HEK293 (cell line): Measurements from ENCODE around the gene NBPF9.
"Not testable (repeated sequence)": the region's sequence is repeated elsewhere in the genome, so short reads cannot be mapped to it uniquely, and the experiment has no call there.

ENCODE experiments used
- ZNF473 ChIP-seq: fragments of 450-650 bp; formaldehyde crosslinking; IDR thresholded peaks from 2 replicates; pipeline ENCODE4 v1.5.1; 2017; ENCODE audit warnings: missing biosample characterization, missing genetic modification characterization
- TF ChIP-seq, protein P1 (sequence below): fragments of 450-650 bp; formaldehyde crosslinking; IDR thresholded peaks from 2 replicates; pipeline ENCODE4 v1.5.1; 2016; ENCODE audit warnings: missing biosample characterization, missing genetic modification characterization
- TF ChIP-seq, protein P2 (sequence below): fragments of 450-650 bp; formaldehyde crosslinking; IDR thresholded peaks from 2 replicates; pipeline ENCODE4 v1.5.1; 2016; ENCODE audit warnings: missing biosample characterization, missing genetic modification characterization
- TF ChIP-seq, protein P3 (sequence below): fragments of 450-650 bp; formaldehyde crosslinking; IDR thresholded peaks from 2 replicates; pipeline ENCODE4 v1.5.1; 2017; ENCODE audit warnings: missing biosample characterization, missing genetic modification characterization
- TF ChIP-seq, protein P4 (sequence below): IDR thresholded peaks from 2 replicates; pipeline ENCODE4 v1.6.1; 2011; ENCODE audit warnings: mild to moderate bottlenecking, low read depth, low read length, borderline replicate concordance
- TF ChIP-seq, protein P5 (sequence below): fragments of 450-650 bp; formaldehyde crosslinking; IDR thresholded peaks from 2 replicates; pipeline ENCODE4 v1.5.1; 2016; ENCODE audit warnings: missing biosample characterization, missing genetic modification characterization

DNA sequence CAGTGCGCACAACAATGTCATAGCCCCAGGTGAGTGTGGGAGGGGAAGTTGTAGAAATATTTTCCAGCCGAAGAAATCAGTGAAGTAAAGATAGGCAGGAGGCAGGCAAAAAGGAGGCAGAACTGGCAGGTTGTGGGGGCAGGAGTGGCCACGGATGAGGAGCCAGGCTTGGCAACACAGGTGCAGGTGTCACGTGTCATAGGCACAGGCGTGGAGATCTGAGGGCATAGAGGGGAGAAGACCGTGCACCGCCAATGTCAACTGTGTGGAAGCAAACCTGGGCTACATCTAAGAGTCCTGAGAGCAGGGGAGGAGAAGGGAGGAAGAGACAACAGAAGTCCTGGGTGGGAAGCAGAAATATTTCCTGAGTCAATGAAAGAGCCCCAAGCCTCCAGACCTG, 27.6 kb upstream of the NBPF9 start:
- TF ChIP-seq, protein P1, sequence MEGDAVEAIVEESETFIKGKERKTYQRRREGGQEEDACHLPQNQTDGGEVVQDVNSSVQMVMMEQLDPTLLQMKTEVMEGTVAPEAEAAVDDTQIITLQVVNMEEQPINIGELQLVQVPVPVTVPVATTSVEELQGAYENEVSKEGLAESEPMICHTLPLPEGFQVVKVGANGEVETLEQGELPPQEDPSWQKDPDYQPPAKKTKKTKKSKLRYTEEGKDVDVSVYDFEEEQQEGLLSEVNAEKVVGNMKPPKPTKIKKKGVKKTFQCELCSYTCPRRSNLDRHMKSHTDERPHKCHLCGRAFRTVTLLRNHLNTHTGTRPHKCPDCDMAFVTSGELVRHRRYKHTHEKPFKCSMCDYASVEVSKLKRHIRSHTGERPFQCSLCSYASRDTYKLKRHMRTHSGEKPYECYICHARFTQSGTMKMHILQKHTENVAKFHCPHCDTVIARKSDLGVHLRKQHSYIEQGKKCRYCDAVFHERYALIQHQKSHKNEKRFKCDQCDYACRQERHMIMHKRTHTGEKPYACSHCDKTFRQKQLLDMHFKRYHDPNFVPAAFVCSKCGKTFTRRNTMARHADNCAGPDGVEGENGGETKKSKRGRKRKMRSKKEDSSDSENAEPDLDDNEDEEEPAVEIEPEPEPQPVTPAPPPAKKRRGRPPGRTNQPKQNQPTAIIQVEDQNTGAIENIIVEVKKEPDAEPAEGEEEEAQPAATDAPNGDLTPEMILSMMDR: not testable (repeated sequence)
- TF ChIP-seq, protein P2, sequence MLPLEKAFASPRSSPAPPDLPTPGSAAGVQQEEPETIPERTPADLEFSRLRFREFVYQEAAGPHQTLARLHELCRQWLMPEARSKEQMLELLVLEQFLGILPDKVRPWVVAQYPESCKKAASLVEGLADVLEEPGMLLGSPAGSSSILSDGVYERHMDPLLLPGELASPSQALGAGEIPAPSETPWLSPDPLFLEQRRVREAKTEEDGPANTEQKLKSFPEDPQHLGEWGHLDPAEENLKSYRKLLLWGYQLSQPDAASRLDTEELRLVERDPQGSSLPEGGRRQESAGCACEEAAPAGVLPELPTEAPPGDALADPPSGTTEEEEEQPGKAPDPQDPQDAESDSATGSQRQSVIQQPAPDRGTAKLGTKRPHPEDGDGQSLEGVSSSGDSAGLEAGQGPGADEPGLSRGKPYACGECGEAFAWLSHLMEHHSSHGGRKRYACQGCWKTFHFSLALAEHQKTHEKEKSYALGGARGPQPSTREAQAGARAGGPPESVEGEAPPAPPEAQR: not testable (repeated sequence)
- TF ChIP-seq, protein P3, sequence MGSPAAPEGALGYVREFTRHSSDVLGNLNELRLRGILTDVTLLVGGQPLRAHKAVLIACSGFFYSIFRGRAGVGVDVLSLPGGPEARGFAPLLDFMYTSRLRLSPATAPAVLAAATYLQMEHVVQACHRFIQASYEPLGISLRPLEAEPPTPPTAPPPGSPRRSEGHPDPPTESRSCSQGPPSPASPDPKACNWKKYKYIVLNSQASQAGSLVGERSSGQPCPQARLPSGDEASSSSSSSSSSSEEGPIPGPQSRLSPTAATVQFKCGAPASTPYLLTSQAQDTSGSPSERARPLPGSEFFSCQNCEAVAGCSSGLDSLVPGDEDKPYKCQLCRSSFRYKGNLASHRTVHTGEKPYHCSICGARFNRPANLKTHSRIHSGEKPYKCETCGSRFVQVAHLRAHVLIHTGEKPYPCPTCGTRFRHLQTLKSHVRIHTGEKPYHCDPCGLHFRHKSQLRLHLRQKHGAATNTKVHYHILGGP (tag by site-specific recombination): not testable (repeated sequence)
- TF ChIP-seq ZNF473: not testable (repeated sequence)
- TF ChIP-seq, protein P4, sequence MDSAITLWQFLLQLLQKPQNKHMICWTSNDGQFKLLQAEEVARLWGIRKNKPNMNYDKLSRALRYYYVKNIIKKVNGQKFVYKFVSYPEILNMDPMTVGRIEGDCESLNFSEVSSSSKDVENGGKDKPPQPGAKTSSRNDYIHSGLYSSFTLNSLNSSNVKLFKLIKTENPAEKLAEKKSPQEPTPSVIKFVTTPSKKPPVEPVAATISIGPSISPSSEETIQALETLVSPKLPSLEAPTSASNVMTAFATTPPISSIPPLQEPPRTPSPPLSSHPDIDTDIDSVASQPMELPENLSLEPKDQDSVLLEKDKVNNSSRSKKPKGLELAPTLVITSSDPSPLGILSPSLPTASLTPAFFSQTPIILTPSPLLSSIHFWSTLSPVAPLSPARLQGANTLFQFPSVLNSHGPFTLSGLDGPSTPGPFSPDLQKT: not testable (repeated sequence)
- TF ChIP-seq, protein P5, sequence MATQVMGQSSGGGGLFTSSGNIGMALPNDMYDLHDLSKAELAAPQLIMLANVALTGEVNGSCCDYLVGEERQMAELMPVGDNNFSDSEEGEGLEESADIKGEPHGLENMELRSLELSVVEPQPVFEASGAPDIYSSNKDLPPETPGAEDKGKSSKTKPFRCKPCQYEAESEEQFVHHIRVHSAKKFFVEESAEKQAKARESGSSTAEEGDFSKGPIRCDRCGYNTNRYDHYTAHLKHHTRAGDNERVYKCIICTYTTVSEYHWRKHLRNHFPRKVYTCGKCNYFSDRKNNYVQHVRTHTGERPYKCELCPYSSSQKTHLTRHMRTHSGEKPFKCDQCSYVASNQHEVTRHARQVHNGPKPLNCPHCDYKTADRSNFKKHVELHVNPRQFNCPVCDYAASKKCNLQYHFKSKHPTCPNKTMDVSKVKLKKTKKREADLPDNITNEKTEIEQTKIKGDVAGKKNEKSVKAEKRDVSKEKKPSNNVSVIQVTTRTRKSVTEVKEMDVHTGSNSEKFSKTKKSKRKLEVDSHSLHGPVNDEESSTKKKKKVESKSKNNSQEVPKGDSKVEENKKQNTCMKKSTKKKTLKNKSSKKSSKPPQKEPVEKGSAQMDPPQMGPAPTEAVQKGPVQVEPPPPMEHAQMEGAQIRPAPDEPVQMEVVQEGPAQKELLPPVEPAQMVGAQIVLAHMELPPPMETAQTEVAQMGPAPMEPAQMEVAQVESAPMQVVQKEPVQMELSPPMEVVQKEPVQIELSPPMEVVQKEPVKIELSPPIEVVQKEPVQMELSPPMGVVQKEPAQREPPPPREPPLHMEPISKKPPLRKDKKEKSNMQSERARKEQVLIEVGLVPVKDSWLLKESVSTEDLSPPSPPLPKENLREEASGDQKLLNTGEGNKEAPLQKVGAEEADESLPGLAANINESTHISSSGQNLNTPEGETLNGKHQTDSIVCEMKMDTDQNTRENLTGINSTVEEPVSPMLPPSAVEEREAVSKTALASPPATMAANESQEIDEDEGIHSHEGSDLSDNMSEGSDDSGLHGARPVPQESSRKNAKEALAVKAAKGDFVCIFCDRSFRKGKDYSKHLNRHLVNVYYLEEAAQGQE (tag by site-specific recombination): not testable (repeated sequence)
